Ramos (cell line): Measurements from ENCODE around the gene SH3BP5L.
"Not testable (repeated sequence)": the region's sequence is repeated elsewhere in the genome, so short reads cannot be mapped to it uniquely, and the experiment has no call there.

ENCODE experiments used
- in situ Hi-C: fragments of 300-500 bp; cut with MboI; formaldehyde crosslinking; loops from one replicate; pipeline ENCODE4 v1.14.3; 2022; ENCODE audit warnings: low sequenced_read_pairs; ENCODE audit not compliant: unreplicated experiment

SH3BP5L gene

GRCh38 chr1:248813546-248813945, 12.2 kb downstream of the SH3BP5L start:
- in situ Hi-C loops = no loop called here

DNA sequence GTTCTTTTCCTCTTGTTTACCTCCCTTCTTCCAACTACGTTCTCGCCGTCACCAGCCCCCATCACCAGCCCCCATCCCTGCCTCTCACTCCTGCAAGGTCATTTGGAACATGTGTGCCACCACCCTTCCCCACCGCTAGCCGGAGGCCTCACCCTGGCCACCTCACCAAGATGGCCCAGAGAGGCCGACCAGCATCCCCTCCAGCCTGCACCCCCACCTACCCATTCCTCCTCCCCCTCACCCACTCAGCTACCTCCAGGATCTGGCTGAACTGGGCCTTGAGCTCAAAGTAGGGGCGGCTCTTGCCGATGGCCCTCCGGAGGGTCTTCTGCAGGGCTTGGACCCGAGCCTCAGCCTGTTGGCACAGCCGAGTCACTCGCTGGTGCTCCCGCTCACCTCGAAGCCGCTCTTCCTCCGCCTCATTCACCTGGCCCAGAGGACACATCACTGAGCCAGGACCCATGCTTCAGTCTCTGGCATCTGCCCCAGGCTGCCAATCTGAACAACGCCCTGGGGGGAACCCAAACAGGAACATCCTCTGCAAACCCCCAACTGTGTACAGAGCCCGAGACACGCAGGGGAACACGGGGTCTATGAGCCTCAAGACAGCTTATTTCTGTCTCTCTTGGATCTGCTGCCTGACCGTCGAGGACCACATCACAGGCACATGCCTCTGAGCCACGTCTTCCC, 12.8 kb downstream of the SH3BP5L start:
- in situ Hi-C loops = no loop called here

DNA sequence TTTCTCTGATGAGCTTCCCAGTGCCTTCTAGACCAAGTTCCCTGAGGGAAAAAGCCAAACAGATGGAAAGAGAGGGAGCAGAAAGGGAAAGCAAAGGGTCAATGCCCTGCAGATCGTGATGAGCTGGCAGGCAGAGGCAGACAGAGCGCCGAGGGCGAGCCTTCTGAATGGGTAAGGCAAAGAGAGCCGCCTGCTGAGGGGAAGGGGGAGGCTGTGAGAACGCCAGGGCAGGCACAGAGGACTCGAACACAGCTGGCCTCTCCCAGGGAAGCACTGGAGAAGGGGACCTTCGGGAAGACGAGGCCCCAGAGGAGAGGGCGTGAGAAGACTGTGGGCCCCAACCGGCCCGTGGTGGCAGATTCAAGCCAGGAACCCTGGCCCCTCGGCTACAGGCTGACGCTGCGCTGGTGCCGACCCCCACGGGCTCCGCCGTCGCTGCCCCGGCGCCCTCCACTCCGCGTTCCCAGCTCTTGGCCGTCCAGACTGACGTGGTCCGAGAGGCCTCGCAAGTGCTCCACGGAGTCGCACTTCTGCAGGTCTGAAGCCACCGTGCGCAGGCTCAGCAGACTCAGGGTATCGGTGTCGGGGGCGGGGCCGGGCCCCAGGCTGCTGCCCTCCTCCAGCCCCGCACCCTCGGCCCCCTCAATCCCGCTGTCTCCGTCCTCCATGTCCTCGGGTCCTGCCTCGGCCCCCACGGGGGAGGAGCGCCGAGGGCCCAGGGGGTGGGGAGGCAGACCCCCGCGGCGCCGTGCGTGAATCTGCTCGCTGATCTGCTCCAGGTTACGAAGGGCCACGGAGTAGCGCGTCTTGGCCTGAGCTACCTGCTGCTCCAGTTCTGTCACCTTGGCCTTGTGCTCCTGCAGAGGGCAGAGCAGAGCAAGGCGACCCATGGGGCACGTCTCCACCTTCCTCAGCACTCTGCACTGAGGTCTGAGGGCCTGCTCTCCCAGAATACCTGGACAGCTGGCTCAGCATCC, 13.9 kb downstream of the SH3BP5L start:
- in situ Hi-C loops = no loop called here

GRCh38 chr1:248810727-248811513, 14.8 kb downstream of the SH3BP5L start:
- in situ Hi-C loops = no loop called here

DNA sequence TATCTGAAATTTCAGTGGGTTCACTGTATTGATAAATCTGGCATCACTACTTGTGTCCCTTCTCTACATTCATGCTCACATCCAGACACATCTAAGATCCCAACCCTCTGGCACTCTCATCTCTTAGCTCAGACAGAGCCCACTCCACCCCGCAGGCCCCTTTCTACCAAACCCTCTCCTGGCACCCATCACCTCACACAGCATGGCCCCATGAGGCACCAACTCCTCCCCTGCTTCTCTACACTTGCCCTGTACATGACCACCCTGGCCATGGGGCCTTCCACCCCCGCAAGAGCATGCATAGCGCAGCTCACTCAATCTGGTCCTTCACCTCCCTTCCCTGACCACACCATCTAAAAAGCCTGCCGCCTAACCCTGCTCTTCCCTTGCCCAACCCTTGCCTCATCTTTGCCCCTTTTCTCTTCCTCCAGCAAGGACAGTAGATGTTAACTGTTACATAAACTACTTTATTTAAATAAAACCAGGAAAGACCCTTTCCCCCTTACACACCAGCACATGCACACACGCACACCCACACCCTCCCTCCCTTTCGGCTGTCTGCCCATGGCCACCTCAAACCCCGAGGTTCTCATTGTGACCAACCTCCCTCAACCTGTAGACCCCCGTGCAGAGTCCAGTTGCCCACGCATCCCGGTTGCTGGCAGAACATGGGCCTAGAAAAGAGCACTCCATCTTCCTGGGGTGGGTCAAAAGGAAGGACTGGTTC, 15.6 kb downstream of the SH3BP5L start:
- in situ Hi-C loops = no loop called here

DNA sequence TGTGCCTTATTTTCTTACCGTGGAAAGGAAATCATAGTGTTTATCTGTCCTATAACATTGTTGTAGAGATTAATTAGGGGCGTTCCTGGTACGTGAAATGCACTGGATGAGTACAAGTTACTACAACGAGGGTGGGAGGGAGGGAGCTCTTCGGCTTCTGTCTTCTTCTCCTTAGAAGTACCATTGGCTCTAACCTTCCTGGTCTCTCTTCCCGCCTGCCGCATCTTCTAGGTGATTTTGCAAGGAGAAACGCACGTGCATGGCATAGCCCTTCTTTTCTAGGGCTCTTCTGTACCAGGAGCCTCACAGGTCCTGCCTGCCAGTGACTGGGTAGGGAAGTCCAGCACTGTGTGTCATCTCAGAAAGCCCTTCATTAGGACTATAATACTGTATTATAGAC, 16.8 kb downstream of the SH3BP5L start:
- in situ Hi-C loops = no loop called here

DNA sequence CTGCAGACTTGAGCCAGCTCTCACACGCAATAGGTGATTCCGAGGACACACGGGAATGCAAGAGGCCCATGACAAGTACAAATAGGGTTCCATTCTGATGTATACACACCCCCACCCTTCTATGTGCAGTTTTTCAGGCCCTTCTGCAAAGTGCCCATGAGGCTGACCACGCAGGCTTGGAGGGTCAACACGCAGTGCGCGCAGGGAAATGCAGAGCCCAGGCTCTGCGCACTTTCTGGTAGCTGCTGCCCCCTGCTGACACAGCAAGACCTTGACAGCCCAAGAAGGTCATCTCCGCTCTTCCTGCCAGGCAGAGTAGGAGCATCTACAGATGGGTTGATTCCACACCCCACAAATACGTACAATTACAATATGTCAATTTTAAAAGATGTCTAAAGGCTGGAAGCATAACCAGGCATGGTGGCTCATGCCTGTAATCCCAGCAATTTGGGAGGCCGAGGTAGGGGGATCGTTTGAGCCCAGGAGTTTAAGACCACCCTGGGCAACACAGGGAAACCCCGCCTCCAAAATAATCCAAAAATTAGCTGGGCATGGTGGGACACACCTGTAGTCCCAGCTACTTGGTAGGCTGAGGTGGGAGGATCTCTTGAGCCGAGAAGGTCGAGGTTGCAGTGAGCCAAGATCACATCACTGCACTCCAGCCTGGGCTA, 18.5 kb downstream of the SH3BP5L start:
- in situ Hi-C loops = no loop called here

- in situ Hi-C loops = no loop called here
These were observed 19.8 kb downstream of the SH3BP5L start for GRCh38 chr1:248805876-248806275.

DNA sequence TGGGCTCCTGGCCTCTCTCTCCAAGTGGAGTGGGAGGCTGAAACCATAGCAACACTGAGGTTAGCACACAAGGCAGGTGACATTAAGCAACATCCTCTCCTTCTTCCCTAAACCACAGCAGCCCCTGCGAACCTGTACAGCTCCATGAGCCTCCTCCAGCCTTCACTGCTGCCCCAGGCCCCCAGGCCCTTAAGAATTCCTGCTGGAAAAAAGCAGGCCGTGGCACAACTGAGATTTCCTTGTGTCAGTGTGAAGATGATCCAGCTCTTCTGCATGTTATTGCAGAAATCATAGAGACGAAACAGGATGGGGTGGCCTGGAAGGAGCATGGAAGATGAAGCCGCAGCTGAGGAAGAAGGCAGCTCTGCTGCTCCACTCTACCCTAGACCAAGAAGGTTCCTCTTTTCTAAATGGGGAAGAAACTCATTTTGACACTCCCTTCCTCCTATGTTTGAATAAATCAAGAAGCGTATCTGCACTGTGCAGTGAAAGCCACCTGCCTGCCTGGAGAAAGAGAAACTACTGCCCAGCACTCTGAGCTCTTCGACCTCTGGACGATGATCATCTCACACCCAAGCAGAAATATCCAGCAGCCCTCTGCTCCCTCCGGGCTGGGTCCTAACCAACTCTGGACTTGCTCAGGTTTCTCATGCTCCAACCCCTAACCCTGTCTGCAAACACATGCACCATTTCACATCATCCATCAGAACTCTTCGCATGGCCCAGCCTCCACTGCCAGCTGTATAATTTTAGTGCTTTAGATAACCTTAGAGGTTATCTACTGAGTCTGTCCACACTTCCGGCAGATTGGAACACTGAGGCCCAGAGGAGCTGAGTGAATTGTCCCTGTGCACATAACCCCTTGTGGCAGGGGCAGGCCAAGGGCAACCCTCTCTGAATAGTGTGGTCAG, 20.7 kb downstream of the SH3BP5L start:
- in situ Hi-C loops = no loop called here

DNA sequence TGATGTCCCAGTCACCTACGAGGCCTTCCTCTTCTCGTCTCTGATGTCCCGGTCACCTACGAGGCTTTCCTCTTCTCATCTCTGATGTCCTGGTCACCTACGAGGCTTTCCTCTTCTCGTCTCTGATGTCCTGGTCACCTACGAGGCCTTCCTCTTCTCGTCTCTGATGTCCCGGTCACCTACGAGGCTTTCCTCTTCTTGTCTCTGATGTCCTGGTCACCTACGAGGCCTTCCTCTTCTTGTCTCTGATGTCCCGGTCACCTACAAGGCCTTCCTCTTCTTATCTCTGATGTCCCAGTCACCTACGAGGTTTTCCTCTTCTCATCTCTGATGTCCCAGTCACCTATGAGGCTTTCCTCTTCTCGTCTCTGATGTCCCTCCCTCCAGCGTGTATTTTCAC, 22.2 kb downstream of the SH3BP5L start:
- in situ Hi-C loops = not testable (repeated sequence)

- in situ Hi-C loops = no loop called here
These were observed 23.3 kb downstream of the SH3BP5L start for GRCh38 chr1:248802454-248802853.

- in situ Hi-C loops = no loop called here
These were observed 25.3 kb downstream of the SH3BP5L start for GRCh38 chr1:248800459-248800858.

GRCh38 chr1:248798791-248799190, 26.9 kb downstream of the SH3BP5L start:
- in situ Hi-C loops = no loop called here

DNA sequence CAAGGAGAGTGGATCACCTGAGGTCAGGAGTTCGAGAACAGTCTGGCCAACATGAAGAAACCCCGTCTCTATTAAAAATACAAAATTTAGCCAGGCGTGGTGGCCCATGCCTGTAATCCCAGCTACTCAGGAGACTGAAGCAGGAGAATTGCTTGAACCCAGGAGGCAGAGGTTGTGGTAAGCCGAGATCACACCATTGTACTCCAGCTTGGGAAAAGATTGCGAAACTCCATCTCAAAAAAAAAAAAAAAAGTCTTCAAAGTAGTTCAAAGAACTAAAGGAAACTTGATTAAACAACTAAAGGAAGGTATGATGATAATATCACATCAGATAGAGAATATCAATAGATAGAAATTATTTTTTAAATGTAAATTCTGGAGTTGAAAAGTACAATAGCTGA, 31.1 kb downstream of the SH3BP5L start:
- in situ Hi-C loops = not testable (repeated sequence)

DNA sequence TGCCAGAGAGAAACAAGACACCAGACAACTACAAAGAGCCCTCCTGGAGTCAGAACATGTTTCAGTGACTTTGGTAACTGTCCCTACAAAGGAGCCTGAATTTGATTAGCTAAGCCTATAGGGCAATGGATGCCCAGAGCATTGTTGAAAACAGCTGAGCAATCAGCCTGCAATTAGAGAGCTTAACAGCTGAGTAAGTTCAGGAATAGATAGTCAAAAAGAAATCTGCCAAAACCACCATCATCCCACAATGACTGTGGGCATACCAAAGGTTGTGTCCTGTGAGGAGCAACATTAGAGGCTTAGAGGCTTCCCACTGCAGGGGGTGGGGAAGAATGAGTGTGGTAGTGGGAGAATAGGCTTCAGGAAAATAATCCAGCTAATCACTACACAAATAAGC, 32.1 kb downstream of the SH3BP5L start:
- in situ Hi-C loops = no loop called here

DNA sequence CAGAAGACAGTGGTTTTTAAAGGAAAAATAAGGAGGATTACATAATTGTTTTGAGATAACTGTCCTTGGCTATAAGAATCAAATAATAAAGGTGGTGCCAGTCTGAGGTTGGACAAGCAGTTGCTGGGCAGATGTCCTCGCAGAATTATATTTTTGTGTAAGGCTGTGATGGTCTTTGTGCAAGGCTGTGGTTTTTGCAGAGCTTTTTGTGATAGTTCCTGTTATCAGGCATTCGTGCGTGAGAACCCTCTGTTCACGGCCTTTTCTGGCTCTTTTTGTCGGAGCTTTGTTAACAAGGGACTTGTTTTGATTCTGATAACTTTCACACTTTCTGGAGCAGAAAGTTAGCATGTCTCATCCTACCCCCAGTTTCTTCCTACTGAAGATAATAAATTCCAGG, 33.4 kb downstream of the SH3BP5L start:
- in situ Hi-C loops = no loop called here

- in situ Hi-C loops = no loop called here
These were observed 34.7 kb downstream of the SH3BP5L start for GRCh38 chr1:248791010-248791409.

DNA sequence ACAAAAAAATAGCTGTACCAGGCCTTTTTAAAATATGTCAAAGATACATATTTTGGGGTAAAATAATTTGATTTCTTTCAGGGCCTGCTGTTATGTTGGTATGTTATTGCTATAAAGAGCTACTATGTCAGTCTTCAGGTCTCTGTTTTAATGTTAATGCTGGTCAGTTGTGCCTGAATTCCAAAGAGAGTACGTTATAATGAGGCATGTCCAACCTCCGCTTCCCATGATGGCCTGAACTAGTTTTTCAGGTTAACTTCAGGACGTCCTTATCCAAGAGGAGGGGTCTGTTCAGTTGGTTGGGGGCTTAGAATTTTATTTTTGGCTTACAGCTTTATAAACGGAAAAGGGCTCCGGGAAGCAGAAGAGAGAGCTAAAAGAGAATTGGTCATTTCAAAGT, 35.3 kb downstream of the SH3BP5L start:
- in situ Hi-C loops = no loop called here

GRCh38 chr1:248789337-248789736, 36.4 kb downstream of the SH3BP5L start:
- in situ Hi-C loops = not testable (repeated sequence)
